AML-193 (cell line): ENCODE measurements around the gene PIP5K1B.
"Not testable (repeated sequence)": the region's sequence is repeated elsewhere in the genome, so short reads cannot be mapped to it uniquely, and the experiment has no call there.

Experiments used
- DNase-seq, 2 experiments: peaks; one replicate each; lab custom pipeline; 2025; lab: John Stamatoyannopoulos, UW

Gene PIP5K1B

GRCh38 chr9:69030851-69031645, 326.0 kb downstream of the PIP5K1B start:
- DNase-seq, result no peak

- DNase-seq, result no peak
These were observed 329.0 kb downstream of the PIP5K1B start for GRCh38 chr9:69034071-69034470.

GRCh38 chr9:69035438-69036308, 330.6 kb downstream of the PIP5K1B start, which contains the start of gene FXN:
FXN (plus strand) TSS chr9:69035752; CDS start chr9:69035783, 31 bp downstream.
- DNase-seq, result peak; percentile 52 to 66

GRCh38 chr9:69036309-69036708, 331.3 kb downstream of the PIP5K1B start:
- DNase-seq, result no peak

DNA sequence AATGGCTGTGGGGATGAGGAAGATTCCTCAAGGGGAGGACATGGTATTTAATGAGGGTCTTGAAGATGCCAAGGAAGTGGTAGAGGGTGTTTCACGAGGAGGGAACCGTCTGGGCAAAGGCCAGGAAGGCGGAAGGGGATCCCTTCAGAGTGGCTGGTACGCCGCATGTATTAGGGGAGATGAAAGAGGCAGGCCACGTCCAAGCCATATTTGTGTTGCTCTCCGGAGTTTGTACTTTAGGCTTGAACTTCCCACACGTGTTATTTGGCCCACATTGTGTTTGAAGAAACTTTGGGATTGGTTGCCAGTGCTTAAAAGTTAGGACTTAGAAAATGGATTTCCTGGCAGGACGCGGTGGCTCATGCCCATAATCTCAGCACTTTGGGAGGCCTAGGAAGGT, 331.8 kb downstream of the PIP5K1B start:
- DNase-seq, result peak in 1 of 2 experiments; percentile 47

GRCh38 chr9:69040646-69041045, 335.6 kb downstream of the PIP5K1B start:
- DNase-seq, result no peak

DNA sequence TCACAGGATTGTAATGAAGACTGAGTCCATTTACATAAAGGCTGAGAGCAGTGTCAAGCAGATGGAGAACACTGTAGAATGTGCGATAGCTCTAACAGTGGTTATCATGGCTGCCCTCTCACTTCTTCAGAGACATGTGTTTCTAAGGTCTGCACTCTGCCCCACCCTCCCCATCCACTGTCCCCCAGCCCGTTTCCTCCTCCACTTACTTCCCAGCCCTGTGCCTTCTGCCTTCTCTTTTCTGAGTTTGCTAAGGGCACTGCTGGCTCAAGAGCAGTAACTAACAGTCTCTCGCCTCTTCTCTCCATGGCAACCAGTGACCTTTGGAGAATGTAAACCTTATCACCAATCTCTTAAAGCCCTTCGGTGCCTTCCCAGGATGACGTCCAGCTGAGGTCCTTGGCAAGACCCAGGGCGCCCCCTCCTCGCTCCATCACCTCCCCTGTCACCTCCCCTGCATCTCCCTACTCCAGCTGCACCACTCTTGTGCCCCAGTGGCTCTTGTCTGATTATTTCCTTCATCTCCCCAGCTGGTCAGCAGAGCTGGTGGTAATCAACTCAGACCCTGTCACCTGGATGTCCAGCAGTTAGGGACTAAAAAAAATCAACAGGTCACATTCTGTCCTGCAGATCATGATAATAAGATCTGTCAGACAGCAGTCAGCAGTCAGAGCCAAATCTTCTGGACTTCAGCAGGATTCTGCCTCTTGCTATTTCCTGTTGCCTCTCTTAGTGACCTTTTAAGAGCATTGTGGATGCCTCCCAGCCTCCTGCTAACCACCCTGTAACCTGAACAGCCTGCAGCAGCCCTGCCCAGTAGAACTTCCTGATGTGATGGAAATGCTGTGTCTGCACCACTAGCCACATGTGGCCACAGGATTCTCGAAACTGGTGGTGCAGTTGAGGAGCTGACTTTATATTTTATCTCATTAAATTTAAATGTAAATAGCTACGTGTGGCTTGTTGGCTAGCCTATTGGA, 339.5 kb downstream of the PIP5K1B start:
- DNase-seq, result no peak

DNA sequence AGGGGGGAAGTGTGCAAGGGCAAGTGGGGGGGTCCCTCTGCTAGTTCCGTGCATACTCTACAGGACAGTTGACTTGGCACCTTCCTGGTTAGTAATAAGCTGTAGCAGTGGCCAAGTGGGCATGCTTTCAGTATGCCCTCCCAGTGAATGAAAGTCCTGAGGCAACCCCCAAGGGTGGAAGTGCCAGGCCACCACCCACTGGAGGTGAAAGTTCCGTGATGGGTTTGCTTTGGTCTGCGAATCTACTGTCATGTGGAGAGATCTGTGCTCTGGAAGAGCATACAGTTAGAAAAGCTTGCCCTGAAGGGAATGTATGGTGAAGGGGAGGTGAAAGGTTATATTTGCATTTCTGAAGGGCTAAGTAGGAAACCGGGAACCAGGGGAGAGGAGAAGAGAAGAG, 340.8 kb downstream of the PIP5K1B start:
- no peak for DNase-seq

DNA sequence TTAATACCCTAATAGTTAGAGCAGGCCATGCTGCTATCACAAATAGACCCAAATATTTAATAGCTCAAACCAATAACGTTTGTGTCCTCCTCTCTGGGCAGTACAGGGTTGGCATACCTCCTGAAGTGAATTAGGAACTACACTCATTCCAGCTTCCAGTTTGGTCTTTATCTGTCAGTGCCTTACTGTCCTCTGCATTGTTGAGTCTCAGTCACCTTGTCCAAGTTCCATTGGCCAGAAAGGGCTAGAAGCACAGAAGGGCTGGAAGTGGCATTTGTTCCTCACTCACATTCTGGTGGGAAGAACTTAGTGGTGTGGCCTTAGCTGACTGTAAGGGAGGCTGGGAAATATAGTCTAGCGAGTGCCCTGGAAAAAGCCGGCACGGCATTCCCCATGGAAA, 341.7 kb downstream of the PIP5K1B start:
- no peak for DNase-seq

DNA sequence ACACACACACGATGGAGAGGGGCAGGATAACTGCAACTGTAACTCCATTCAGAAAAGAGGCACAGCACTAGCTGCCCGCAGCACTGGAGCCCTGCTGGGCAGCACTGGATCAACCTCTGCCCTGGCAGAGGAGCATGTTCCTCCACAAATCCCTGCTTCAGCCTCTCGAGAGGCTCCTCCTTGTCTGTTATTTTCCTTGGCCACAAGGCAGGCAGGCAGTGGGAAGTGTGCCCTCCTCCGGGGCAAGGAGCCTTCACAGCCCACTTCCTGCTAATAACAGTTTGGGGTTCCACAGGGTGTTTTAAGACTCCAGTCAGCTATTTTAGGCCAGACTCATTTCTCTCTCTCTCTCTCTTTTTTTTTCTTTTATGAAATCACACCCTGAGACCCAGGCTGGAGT, 342.3 kb downstream of the PIP5K1B start:
- DNase-seq, result no peak

GRCh38 chr9:69049094-69049493, 344.1 kb downstream of the PIP5K1B start:
- DNase-seq, result no peak

DNA sequence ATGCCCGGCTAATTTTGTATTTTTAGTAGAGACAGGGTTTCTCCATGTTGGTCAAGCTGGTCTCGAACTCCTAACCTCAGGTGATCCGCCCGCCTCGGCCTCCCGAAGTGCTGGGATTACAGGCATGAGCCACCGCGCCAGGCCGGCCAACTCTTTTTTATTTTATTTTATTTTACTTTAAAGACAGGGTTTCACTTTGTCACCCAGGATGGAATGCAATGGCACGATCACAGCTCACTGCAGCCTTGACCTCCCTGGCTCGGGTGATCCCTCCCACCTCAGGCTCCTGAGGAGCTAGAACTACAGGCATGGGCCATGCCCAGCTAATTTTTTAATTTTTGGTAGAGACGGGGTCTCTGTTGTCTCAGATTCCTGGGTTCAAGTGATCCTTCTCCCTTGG, 345.9 kb downstream of the PIP5K1B start:
- not testable (repeated sequence) for DNase-seq

DNA sequence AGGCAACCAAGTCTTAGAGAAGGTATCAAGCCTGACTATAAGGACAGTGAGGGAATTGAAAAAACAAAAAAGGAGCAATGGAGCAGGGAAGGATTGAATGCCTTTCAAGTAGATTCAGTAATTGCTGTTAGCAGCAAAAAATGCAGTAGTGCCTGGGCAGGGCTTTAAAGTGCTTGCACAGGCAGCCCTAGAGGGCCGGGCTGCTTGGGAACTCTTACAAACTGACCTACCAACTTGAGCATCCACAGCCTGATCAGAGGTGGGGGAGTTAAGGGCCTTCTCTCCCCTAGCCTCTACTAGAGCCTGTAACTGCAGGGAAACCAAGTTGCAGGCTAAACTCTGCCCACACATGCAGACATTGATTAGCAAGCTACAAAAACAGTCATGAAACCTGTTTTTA, 349.9 kb downstream of the PIP5K1B start:
- DNase-seq, result no peak

- no peak for DNase-seq
These were observed 351.3 kb downstream of the PIP5K1B start for GRCh38 chr9:69056191-69056815.

- no peak for DNase-seq
These were observed 353.1 kb downstream of the PIP5K1B start for GRCh38 chr9:69058101-69058500.
